K562 (cell line): ENCODE data around the gene ITGB2. TPM values are rescaled to one million over a fixed set of nuclear protein-coding genes. Genes with fewer than 3 reads are reported as not detected.

Source experiments
- GABPB1 ChIP-seq: sonication (generic); formaldehyde crosslinking; IDR thresholded peaks from 2 replicates; pipeline ENCODE4 v1.8.0; 2022; ENCODE audit warnings: mild to moderate bottlenecking, missing genetic modification reagents
- HDAC3 ChIP-seq: fragments of 450-650 bp; IDR thresholded peaks from 2 replicates; pipeline ENCODE4 v1.6.1; 2018; ENCODE audit warnings: borderline replicate concordance, mild to moderate bottlenecking, moderate library complexity; ENCODE audit not compliant: partially characterized antibody
- IRF2 ChIP-seq: sonication (generic); formaldehyde crosslinking; IDR thresholded peaks from 2 replicates; pipeline ENCODE4 v1.8.1; 2022; ENCODE audit warnings: mild to moderate bottlenecking, missing genetic modification reagents
- KDM2B ChIP-seq: fragments of 250-450 bp; sonication (Bioruptor Pico); IDR thresholded peaks from 2 replicates; pipeline ENCODE4 v1.8.0; 2021; ENCODE audit warnings: mild to moderate bottlenecking, moderate library complexity
- NR4A1 ChIP-seq, 2 experiments: fragments of 250-450 bp in 1 of 2; fragments of 450-650 bp in 1 of 2; sonication (Bioruptor Pico) in 1 of 2; IDR thresholded peaks; 2 replicates each; pipeline versions ENCODE4 v1.4.0 to v1.6.1; 2016 to 2020; ENCODE audit warnings: mild to moderate bottlenecking in 2 of 2, missing compliant biosample characterization in 1 of 2, missing genetic modification characterization in 1 of 2, moderate library complexity in 1 of 2
- RBM22 ChIP-seq: fragments of 200-400 bp; formaldehyde crosslinking; IDR thresholded peaks from 2 replicates; pipeline ENCODE4 v1.6.1; 2018; ENCODE audit warnings: low read length, low read depth; ENCODE audit not compliant: poor library complexity, severe bottlenecking
- SNRNP70 ChIP-seq: fragments of 200-400 bp; formaldehyde crosslinking; optimal IDR thresholded peaks from 2 replicates; pipeline ENCODE3; 2017; ENCODE audit warnings: low read depth, low read length
- TBP ChIP-seq: optimal IDR thresholded peaks from 2 replicates; pipeline ENCODE3; 2011; ENCODE audit warnings: low read depth, low read length, improper control_type of control experiment
- TRIM24 ChIP-seq, 2 experiments: fragments of 450-650 bp; IDR thresholded peaks; 2 replicates each; pipeline ENCODE4 v1.6.1; 2016
- ZBED1 ChIP-seq: IDR thresholded peaks from 2 replicates; pipeline ENCODE4 v1.6.1; 2014
- ZNF224 ChIP-seq: sonication (generic); formaldehyde crosslinking; IDR thresholded peaks from 2 replicates; pipeline ENCODE4 v1.8.0; 2022; ENCODE audit warnings: mild to moderate bottlenecking, missing genetic modification reagents
- ZNF263 ChIP-seq: sonication (generic); formaldehyde crosslinking; IDR thresholded peaks from 2 replicates; pipeline ENCODE4 v1.8.0; 2022; ENCODE audit warnings: mild to moderate bottlenecking, missing genetic modification reagents, borderline replicate concordance
- ZNF668 ChIP-seq: fragments of 250-450 bp; sonication (Bioruptor Pico); IDR thresholded peaks from 2 replicates; pipeline ENCODE4 v1.8.0; 2022; ENCODE audit warnings: mild to moderate bottlenecking, inconsistent platforms
- polyA plus RNA-seq, 8 experiments: library from polyadenylated mRNA; depleted of rRNA in 4 of 8; stranded (reverse) in 5 of 8; unstranded in 3 of 8; fragments of >200 nt; fragmentation: Nextera tagmentation in 2 of 8; fragmentation: Illumina TruSeq in 1 of 8; extraction: Ambion mirVana in 2 of 8; extraction: Trizol in 1 of 8; gene quantifications; 2 replicates each; pipeline versions ENCODE4 v1.2.1 to v1.2.3, GENCODE V29; 2011 to 2014; ENCODE audit warnings: inconsistent platforms in 1 of 8, missing spikeins in 1 of 8
- total RNA-seq, 7 experiments: library from RNA; depleted of rRNA in 6 of 7; stranded (reverse); fragments of >200 nt in 6 of 7; fragmentation: Illumina TruSeq in 2 of 7; extraction: Trizol in 2 of 7; gene quantifications; 2 replicates each; pipeline versions ENCODE4 v1.2.1 to v1.2.3, GENCODE V29; 2011 to 2021; ENCODE audit warnings: low replicate concordance in 1 of 7
- TF ChIP-seq, protein P1 (sequence below), 2 experiments: fragments of 450-650 bp in 1 of 2; sonication (generic) in 1 of 2; formaldehyde crosslinking; conservative IDR thresholded peaks; 2 replicates each; pipeline versions ENCODE4 v1.4.0 to v1.8.1; 2020 to 2022; ENCODE audit warnings: mild to moderate bottlenecking in 1 of 2, missing genetic modification reagents in 1 of 2
- TF ChIP-seq, protein P2 (sequence below): fragments of 250-450 bp; sonication (Bioruptor Pico); IDR thresholded peaks from 2 replicates; pipeline ENCODE4 v1.9.0; 2021; ENCODE audit warnings: mild to moderate bottlenecking, inconsistent platforms
- TF ChIP-seq, protein P3 (sequence below): sonication (generic); formaldehyde crosslinking; IDR thresholded peaks from 2 replicates; pipeline ENCODE4 v1.8.0; 2022; ENCODE audit warnings: mild to moderate bottlenecking, missing genetic modification reagents
- TF ChIP-seq, protein P4 (sequence below): fragments of 250-450 bp; sonication (Bioruptor Pico); IDR thresholded peaks from 2 replicates; pipeline ENCODE4 v1.8.0; 2021; ENCODE audit warnings: moderate library complexity, mild to moderate bottlenecking, inconsistent platforms
- TF ChIP-seq, protein P5 (sequence below): fragments of 450-650 bp; formaldehyde crosslinking; IDR thresholded peaks from 2 replicates; pipeline ENCODE4 v1.4.0; 2020; ENCODE audit warnings: mild to moderate bottlenecking, moderate library complexity

ITGB2 gene
- total and polyA plus RNA-seq, 9 of the 15 experiments (the other 6 are each of a cell fraction or from before 2014, with no cell fraction given) = 0.07 to 1.3 (median 0.51) TPM; not detected in 2

DNA sequence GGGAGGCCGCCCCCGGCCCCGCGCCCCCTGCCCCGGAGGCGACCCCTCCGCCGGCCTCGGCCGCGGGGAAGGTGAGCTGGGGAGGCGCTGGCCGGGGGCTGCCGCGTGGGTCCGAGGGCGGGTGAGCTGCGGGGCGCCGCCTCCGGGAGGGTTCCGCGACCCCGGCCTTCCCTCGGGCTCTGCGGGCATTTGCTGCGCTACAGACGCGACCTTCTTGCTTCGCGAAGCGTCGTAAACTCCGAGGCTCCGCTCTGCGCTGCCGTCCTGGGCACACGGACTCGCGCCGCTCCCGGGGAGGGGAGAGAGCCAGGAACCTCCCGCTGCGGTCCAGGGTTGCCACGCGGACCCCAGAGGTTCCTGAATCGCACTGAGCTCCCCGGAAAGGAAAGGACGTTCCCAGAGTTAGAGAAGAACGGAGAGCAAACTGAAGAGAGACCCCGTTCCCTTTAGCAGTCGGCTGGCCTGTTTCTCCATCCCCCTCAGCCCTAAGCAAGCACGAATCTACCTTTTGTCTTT, 19.5 kb upstream of the ITGB2 start (continued):
- TF ChIP-seq RBM22 (no peak), IRF2 (CRISPR knock-in tag) (no peak), TBP (no peak), SNRNP70 (no peak), ZNF263 (no peak), HDAC3 (no peak), ZBED1 (no peak), TRIM24 (IDR thresholded peaks at IDR 0.05) (no peak), KDM2B (CRISPR knock-in tag) (peak; percentile 40; the same call in 1 of the 2 replicates), ZNF668 (CRISPR knock-in tag) (no peak), GABPB1 (no peak), NR4A1 (CRISPR knock-in tag; IDR thresholded peaks at IDR 0.05) (no peak), NR4A1 (tag; IDR thresholded peaks at IDR 0.05) (no peak), ZNF224 (CRISPR knock-in tag) (no peak)
- TF ChIP-seq, protein P1, sequence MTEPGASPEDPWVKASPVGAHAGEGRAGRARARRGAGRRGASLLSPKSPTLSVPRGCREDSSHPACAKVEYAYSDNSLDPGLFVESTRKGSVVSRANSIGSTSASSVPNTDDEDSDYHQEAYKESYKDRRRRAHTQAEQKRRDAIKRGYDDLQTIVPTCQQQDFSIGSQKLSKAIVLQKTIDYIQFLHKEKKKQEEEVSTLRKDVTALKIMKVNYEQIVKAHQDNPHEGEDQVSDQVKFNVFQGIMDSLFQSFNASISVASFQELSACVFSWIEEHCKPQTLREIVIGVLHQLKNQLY (CRISPR knock-in tag; conservative IDR thresholded peaks at IDR 0.05) = no peak
- TF ChIP-seq, protein P2, sequence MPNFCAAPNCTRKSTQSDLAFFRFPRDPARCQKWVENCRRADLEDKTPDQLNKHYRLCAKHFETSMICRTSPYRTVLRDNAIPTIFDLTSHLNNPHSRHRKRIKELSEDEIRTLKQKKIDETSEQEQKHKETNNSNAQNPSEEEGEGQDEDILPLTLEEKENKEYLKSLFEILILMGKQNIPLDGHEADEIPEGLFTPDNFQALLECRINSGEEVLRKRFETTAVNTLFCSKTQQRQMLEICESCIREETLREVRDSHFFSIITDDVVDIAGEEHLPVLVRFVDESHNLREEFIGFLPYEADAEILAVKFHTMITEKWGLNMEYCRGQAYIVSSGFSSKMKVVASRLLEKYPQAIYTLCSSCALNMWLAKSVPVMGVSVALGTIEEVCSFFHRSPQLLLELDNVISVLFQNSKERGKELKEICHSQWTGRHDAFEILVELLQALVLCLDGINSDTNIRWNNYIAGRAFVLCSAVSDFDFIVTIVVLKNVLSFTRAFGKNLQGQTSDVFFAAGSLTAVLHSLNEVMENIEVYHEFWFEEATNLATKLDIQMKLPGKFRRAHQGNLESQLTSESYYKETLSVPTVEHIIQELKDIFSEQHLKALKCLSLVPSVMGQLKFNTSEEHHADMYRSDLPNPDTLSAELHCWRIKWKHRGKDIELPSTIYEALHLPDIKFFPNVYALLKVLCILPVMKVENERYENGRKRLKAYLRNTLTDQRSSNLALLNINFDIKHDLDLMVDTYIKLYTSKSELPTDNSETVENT (CRISPR knock-in tag) = no peak
- TF ChIP-seq, protein P3, sequence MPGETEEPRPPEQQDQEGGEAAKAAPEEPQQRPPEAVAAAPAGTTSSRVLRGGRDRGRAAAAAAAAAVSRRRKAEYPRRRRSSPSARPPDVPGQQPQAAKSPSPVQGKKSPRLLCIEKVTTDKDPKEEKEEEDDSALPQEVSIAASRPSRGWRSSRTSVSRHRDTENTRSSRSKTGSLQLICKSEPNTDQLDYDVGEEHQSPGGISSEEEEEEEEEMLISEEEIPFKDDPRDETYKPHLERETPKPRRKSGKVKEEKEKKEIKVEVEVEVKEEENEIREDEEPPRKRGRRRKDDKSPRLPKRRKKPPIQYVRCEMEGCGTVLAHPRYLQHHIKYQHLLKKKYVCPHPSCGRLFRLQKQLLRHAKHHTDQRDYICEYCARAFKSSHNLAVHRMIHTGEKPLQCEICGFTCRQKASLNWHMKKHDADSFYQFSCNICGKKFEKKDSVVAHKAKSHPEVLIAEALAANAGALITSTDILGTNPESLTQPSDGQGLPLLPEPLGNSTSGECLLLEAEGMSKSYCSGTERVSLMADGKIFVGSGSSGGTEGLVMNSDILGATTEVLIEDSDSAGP (CRISPR knock-in tag) = no peak
- TF ChIP-seq, protein P4, sequence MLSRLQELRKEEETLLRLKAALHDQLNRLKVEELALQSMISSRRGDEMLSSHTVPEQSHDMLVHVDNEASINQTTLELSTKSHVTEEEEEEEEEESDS = no peak
- TF ChIP-seq, protein P5, sequence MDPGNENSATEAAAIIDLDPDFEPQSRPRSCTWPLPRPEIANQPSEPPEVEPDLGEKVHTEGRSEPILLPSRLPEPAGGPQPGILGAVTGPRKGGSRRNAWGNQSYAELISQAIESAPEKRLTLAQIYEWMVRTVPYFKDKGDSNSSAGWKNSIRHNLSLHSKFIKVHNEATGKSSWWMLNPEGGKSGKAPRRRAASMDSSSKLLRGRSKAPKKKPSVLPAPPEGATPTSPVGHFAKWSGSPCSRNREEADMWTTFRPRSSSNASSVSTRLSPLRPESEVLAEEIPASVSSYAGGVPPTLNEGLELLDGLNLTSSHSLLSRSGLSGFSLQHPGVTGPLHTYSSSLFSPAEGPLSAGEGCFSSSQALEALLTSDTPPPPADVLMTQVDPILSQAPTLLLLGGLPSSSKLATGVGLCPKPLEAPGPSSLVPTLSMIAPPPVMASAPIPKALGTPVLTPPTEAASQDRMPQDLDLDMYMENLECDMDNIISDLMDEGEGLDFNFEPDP (CRISPR knock-in tag) = no peak
